Measurements from ENCODE around the gene CYP4B1. TPM values are rescaled to one million over a fixed set of nuclear protein-coding genes. Genes with fewer than 3 reads are reported as not detected.

Gene CYP4B1
- total and polyA plus RNA-seq, 2 donors (not counting 3 experiments of a cell fraction or from before 2014, with no cell fraction given), result not detected

DNA sequence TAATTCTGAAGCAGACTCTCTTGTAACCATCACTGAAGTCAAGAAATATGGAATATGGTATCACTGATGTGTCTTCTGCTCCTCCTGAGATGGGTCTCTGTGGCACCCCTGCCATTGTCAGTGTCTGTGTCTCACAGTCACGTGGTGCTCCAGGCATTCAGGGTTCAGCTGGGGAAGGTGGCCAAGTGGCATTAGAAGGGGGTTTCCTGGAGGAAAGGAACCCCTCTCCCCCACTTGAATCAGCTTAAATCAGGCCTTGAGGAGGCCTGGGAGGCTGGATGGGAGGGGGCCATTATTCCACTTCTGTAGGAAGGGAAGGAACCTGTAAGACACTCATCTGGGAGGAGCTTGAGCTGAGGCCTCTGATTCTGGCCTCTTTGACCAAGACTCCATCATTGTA lies 20.5 kb downstream of the CYP4B1 start:
- DNase-seq (ENCODE audit: low read depth, low spot score) (no peak), FAIRE-seq (no peak)
- ChIA-PET POLR2A (no interaction called here), CTCF (no interaction called here)
- Histone ChIP-seq H3K4me1 (ENCODE audit: control insufficient read depth, extremely low read depth, insufficient read depth, low read length) (no peaks in the 10 kb centered on the region), H3K9me1 (replicated peaks; ENCODE audit: control insufficient read depth, extremely low read depth, insufficient read depth, low read length) (no peaks in the 10 kb centered on the region), H3K4me3 (replicated peaks in 1 of 3; ENCODE audit: insufficient read depth in 1 of 3, low read depth in 1 of 3, low read length in 3 of 3) (no peak overlapping the region), H2AFZ (ENCODE audit: low read depth, low read length) (no peak overlapping the region), H3K4me2 (ENCODE audit: insufficient read depth, low read length) (no peak overlapping the region), H3K27ac (ENCODE audit: insufficient read depth, low read depth, low read length) (no peak overlapping the region), H3K9me3 (replicated peaks; ENCODE audit: control insufficient read depth, insufficient read depth, low read length) (no peaks in the 10 kb centered on the region), H3K79me2 (ENCODE audit: control insufficient read depth, insufficient read depth, low read length) (no peaks in the 10 kb centered on the region), H3K9ac (replicated peaks; ENCODE audit: extremely low read depth, insufficient read depth, low read length) (no peak overlapping the region), H3K27me3 (ENCODE audit: control insufficient read depth in 2 of 2, insufficient read depth in 2 of 2, low read length in 2 of 2) (no peaks in the 10 kb centered on the region), H3K36me3 (ENCODE audit: control insufficient read depth in 2 of 2, extremely low read depth in 1 of 2, insufficient read depth in 2 of 2, low read length in 2 of 2) (no peaks in the 10 kb centered on the region), H4K20me1 (replicated peaks; ENCODE audit: control insufficient read depth, extremely low read depth, insufficient read depth, low read length) (no peaks in the 10 kb centered on the region)
- intact Hi-C loops (cut with micrococcal nuclease) (no loop called here), dilution Hi-C loops (cut with MboI; ENCODE audit: extremely low pct_ligation_motif_present, low sequenced_read_pairs) (no loop called here)
- BruUV-seq (replicated peaks), result no TSS peak
- TF ChIP-seq CTCF (IDR thresholded peaks at IDR 0.05; ENCODE audit: extremely low read depth in 1 of 2, insufficient read depth in 1 of 2, low read depth in 1 of 2, low read length in 2 of 2) (no peak), JUN (IDR thresholded peaks at IDR 0.05; ENCODE audit: borderline replicate concordance, insufficient read depth, insufficient read length, low read depth) (no peak), POLR2A (IDR thresholded peaks at IDR 0.05; ENCODE audit: low read depth, low read length) (no peak), MAX (IDR thresholded peaks at IDR 0.05; ENCODE audit: insufficient read depth, insufficient read length) (no peak), GATA2 (IDR thresholded peaks at IDR 0.05; ENCODE audit: insufficient read depth, insufficient read length, low read depth, low read length) (no peak), FOS (IDR thresholded peaks at IDR 0.05; ENCODE audit: borderline replicate concordance, insufficient read depth, low read length) (no peak)

- Histone ChIP-seq H2AFZ (ENCODE audit: low read depth, low read length) (no peak overlapping the region), H3K9me3 (replicated peaks; ENCODE audit: control insufficient read depth, insufficient read depth, low read length) (no peaks in the 10 kb centered on the region), H3K4me2 (ENCODE audit: insufficient read depth, low read length) (no peak overlapping the region), H3K79me2 (ENCODE audit: control insufficient read depth, insufficient read depth, low read length) (no peaks in the 10 kb centered on the region), H3K9ac (replicated peaks; ENCODE audit: extremely low read depth, insufficient read depth, low read length) (no peak overlapping the region), H4K20me1 (replicated peaks; ENCODE audit: control insufficient read depth, extremely low read depth, insufficient read depth, low read length) (no peaks in the 10 kb centered on the region), H3K4me3 (replicated peaks in 1 of 3; ENCODE audit: insufficient read depth in 1 of 3, low read depth in 1 of 3, low read length in 3 of 3) (no peak overlapping the region), H3K9me1 (replicated peaks; ENCODE audit: control insufficient read depth, extremely low read depth, insufficient read depth, low read length) (no peaks in the 10 kb centered on the region), H3K4me1 (ENCODE audit: control insufficient read depth, extremely low read depth, insufficient read depth, low read length) (no peaks in the 10 kb centered on the region), H3K27ac (ENCODE audit: insufficient read depth, low read depth, low read length) (no peak overlapping the region), H3K27me3 (ENCODE audit: control insufficient read depth in 2 of 2, insufficient read depth in 2 of 2, low read length in 2 of 2) (no peaks in the 10 kb centered on the region), H3K36me3 (ENCODE audit: control insufficient read depth in 2 of 2, extremely low read depth in 1 of 2, insufficient read depth in 2 of 2, low read length in 2 of 2) (no peaks in the 10 kb centered on the region)
- TF ChIP-seq FOS (IDR thresholded peaks at IDR 0.05; ENCODE audit: borderline replicate concordance, insufficient read depth, low read length) (no peak), CTCF (IDR thresholded peaks at IDR 0.05; ENCODE audit: extremely low read depth in 1 of 2, insufficient read depth in 1 of 2, low read depth in 1 of 2, low read length in 2 of 2) (no peak), POLR2A (IDR thresholded peaks at IDR 0.05; ENCODE audit: low read depth, low read length) (no peak), POLR2AphosphoS5 (IDR thresholded peaks at IDR 0.05; ENCODE audit: insufficient read depth, low read depth, low read length) (no peak), JUN (IDR thresholded peaks at IDR 0.05; ENCODE audit: borderline replicate concordance, insufficient read depth, insufficient read length, low read depth) (no peak), MYC (IDR thresholded peaks at IDR 0.05; ENCODE audit: low read depth, low read length) (no peak), EZH2 (IDR thresholded peaks at IDR 0.05; ENCODE audit: borderline replicate concordance, low read depth, low read length, severe bottlenecking) (no peak), GATA2 (IDR thresholded peaks at IDR 0.05; ENCODE audit: insufficient read depth, insufficient read length, low read depth, low read length) (no peak)
- BruUV-seq (replicated peaks), result no TSS peak
- POLR2A ChIA-PET, result no interaction called here
- DNase-seq (ENCODE audit: low read depth, low spot score) (no peak), FAIRE-seq (no peak)
- CTCF ChIA-PET, result no interaction called here
- intact Hi-C loops (cut with micrococcal nuclease) (no loop called here), dilution Hi-C loops (cut with MboI; ENCODE audit: extremely low pct_ligation_motif_present, low sequenced_read_pairs) (no loop called here)
Measured at GRCh38 chr1:46820076-46820475, 21.2 kb downstream of the CYP4B1 start.
